A375 (cell line): ENCODE measurements around the gene COL13A1. TPM values are rescaled to one million over a fixed set of nuclear protein-coding genes. Genes with fewer than 3 reads are reported as not detected.

Experiments used
- total RNA-seq: library from RNA; depleted of rRNA; stranded (reverse); fragments of >200 nt; shearing (Covaris generic); gene quantifications from 2 replicates; pipeline ENCODE4 v1.2.3, GENCODE V29; 2014; rRNA removed

COL13A1 gene
- 59.4 and 61.0 TPM in 2 replicates for total RNA-seq

GRCh38 chr10:69801434-69802315 lies at the start of gene COL13A1:
Gene COL13A1, plus strand, starts transcription at chr10:69801906. Its CDS starts 518 bp downstream, at chr10:69802424.

Other genes starting within 250 kb of the COL13A1 start
- not detected in 2 replicates for gene NEUROG3, start 228.5 kb upstream of the COL13A1 start, total RNA-seq
- 0.24 and 0.30 TPM in 2 replicates for gene FAM241B, start 171.7 kb upstream of the COL13A1 start, total RNA-seq